GM19468 (cell line): ENCODE measurements around the gene OR6B2.

Source experiments
- ATAC-seq: cut with Tn5 transposase; IDR thresholded peaks from one replicate; pipeline ENCODE4 v1.9.1; 2021; ENCODE audit warnings: mild to moderate bottlenecking, moderate library complexity, moderate number of reproducible peaks; ENCODE audit not compliant: unreplicated experiment; ENCODE audit errors: extremely low read depth

Gene OR6B2

GRCh38 chr2:240043279-240043989 lies 13.2 kb upstream of the OR6B2 start:
- ATAC-seq = no peak

- no peak for ATAC-seq
Observed at GRCh38 chr2:240042740-240043139, 12.5 kb upstream of the OR6B2 start.

GRCh38 chr2:240041363-240041762 lies 11.1 kb upstream of the OR6B2 start:
- no peak for ATAC-seq

GRCh38 chr2:240037358-240037757 lies 7.1 kb upstream of the OR6B2 start:
- ATAC-seq = no peak

GRCh38 chr2:240033330-240033678 lies 3.1 kb upstream of the OR6B2 start:
- no peak for ATAC-seq

GRCh38 chr2:240032406-240033329 lies 2.4 kb upstream of the OR6B2 start:
- no peak for ATAC-seq

GRCh38 chr2:240024766-240025165 lies 5.5 kb downstream of the OR6B2 start:
- ATAC-seq = no peak

- no peak for ATAC-seq
Observed at GRCh38 chr2:240023792-240024191, 6.4 kb downstream of the OR6B2 start.

- ATAC-seq = no peak
Observed at GRCh38 chr2:240021488-240022104, 8.6 kb downstream of the OR6B2 start.

- ATAC-seq = no peak
Observed at GRCh38 chr2:240018071-240018750, 12.0 kb downstream of the OR6B2 start.

- ATAC-seq = no peak
Observed at GRCh38 chr2:240014327-240014726, 15.9 kb downstream of the OR6B2 start.

GRCh38 chr2:240013343-240013742 lies 16.9 kb downstream of the OR6B2 start:
- no peak for ATAC-seq

- no peak for ATAC-seq
Observed at GRCh38 chr2:240002983-240003382, 27.2 kb downstream of the OR6B2 start.

GRCh38 chr2:240000671-240001070 lies 29.6 kb downstream of the OR6B2 start:
- ATAC-seq = no peak

- ATAC-seq = no peak
Observed at GRCh38 chr2:239997686-239998409, 32.4 kb downstream of the OR6B2 start.

GRCh38 chr2:239994086-239994485 lies 36.1 kb downstream of the OR6B2 start:
- no peak for ATAC-seq

- ATAC-seq = no peak
Observed at GRCh38 chr2:239993291-239993690, 36.9 kb downstream of the OR6B2 start.

- ATAC-seq = no peak
Observed at GRCh38 chr2:239991689-239992314, 38.4 kb downstream of the OR6B2 start.

- ATAC-seq = no peak
Observed at GRCh38 chr2:239990966-239991365, 39.3 kb downstream of the OR6B2 start.
